ENCODE data around the gene TFAP2A.

TFAP2A gene

DNA sequence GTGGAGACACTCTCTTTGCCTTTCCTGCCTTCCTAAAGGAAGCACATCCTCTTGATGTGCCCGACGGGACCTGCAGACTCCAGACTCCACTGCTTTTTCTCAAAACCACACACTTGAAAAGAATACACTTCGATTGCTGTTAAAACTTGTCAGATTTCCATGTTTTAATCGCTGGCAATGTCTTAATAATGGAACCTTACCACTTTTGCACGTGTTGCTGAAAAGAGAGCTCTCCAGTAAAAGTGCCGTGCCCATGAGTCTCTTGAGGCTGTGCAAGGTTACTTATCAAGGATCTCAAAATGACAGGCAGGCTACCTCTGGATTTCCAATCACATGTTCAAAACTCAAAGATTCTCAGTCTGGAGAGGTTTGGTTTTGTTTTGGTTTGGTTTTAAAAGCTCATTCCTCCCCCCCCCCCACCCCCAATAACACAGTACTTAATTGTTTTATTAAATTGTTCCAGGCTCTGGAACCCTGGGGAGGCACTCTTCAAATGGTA, 12.0 kb upstream of the TFAP2A start:
- Histone ChIP-seq H3K4me2 (ENCODE audit: low read depth, low read length, poor library complexity, severe bottlenecking) (peak overlapping the region; percentile 43), H3K4me3 (ENCODE audit: insufficient read depth, low read length, poor library complexity, severe bottlenecking) (no peak overlapping the region), H3K36me3 (ENCODE audit: low read length) (no peaks in the 10 kb centered on the region), H3K9me2 (replicated peaks; ENCODE audit: insufficient read depth, low read length) (no peaks in the 10 kb centered on the region), H3K9me3 (ENCODE audit: insufficient read depth, low read length) (no peaks in the 10 kb centered on the region), H2AFZ (ENCODE audit: low read depth, low read length, severe bottlenecking) (peak overlapping the region; percentile 61), H3F3A (ENCODE audit: insufficient read depth) (no peaks in the 10 kb centered on the region), H3K27ac (ENCODE audit: low read depth, low read length) (no peak overlapping the region), H3K27me3 (ENCODE audit: low read length) (no peaks in the 10 kb centered on the region), H4K20me1 (ENCODE audit: low read depth, low read length) (no peaks in the 10 kb centered on the region), H3K79me2 (ENCODE audit: insufficient read depth, low read length) (no peaks in the 10 kb centered on the region), H3K9ac (ENCODE audit: low read length) (peak overlapping the region; percentile 29; the same call in 1 of the 2 replicates)
- TF ChIP-seq CTCF (IDR thresholded peaks at IDR 0.05; ENCODE audit: insufficient read depth, low read length, poor library complexity, severe bottlenecking) (no peak), EZH2phosphoT487 (conservative IDR thresholded peaks at IDR 0.05; ENCODE audit: low read length) (no peak)

DNA sequence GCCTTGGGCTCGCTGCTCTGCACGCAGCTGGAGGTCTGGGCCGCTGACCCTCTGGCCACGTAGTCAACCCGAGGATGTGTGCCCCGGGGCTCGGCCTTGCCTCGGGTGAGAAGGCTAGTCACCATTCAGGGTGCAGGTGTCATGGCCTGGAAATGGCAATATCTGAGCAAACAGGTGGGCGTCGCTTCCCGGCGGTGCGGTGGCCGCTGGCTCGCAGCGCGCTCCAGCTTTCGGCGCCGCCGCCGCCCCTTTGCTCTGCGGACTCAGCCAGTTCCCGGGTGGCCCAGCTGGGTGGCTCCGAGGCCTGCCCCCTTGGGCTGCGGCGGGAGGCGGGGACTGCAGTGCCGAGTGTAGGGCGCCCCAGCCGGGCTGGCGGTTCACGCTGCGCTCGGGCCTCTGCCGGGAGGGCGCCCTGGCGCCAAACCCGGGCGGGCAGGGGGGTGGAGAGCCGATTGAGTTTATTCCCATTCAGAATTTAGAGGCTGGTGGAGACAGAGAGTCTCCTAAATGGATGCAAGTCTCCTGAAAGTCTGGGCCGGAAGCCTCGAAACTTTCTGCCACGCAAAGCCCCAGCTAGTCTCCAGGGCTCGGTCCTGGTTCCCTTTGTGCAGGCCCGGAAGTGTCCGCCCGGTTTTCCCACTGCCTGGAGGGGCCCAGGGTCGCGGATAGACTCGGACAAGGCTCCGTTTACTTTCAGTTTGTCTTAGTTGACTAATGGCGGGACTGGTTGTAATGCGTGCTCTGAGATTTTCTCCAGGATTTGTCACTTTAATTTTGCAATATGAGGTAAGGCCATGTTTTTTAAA, 11.3 kb upstream of the TFAP2A start:
- TF ChIP-seq CTCF (IDR thresholded peaks at IDR 0.05; ENCODE audit: insufficient read depth, low read length, poor library complexity, severe bottlenecking) (no peak), EZH2phosphoT487 (conservative IDR thresholded peaks at IDR 0.05; ENCODE audit: low read length) (no peak)

DNA sequence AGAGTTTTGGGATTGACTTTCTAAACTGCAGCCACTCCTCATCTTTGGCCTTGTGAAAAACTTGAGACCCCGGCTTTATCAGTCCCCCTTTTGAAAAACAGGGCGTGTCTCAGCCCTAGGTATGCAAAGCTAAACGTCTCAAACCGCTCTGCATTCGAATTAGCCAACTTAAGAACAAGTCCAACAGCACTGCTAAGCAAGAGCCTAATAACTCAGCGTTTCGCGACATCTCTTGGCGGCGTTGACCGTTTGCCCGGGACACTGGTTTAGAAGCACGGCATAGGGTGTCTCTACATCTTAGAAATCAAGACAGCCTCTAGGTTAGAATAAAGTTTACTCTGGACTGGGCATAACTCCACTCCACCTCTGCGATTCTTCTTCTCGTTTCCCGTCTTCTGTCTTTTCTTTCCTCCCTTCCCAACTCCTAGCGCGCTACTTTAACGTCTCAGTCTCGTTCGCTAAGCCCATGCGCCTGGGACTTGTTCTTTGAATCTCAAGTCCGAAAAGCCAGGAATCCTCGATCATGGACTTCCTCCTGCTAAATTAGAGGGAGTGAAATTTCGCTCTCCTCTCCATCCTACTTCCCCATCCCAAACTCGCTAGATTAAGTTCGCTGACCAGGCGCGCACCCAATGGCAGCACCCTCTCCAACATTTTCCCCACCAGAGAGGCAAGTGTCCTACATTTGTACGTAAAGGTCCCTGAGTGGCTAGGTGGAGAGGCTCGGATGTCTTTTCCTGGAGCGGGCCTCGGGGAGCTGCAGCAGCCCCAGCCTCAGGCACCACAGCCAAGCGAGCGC, 10.5 kb upstream of the TFAP2A start:
- Histone ChIP-seq H3K4me3 (ENCODE audit: insufficient read depth, low read length, poor library complexity, severe bottlenecking) (no peak overlapping the region), H3K79me2 (ENCODE audit: insufficient read depth, low read length) (no peaks in the 10 kb centered on the region), H3K27me3 (ENCODE audit: low read length) (no peaks in the 10 kb centered on the region), H3K36me3 (ENCODE audit: low read length) (no peaks in the 10 kb centered on the region), H3K9me2 (replicated peaks; ENCODE audit: insufficient read depth, low read length) (no peaks in the 10 kb centered on the region), H3K4me2 (ENCODE audit: low read depth, low read length, poor library complexity, severe bottlenecking) (no peak overlapping the region), H3K9ac (ENCODE audit: low read length) (no peak overlapping the region), H3F3A (ENCODE audit: insufficient read depth) (no peaks in the 10 kb centered on the region), H4K20me1 (ENCODE audit: low read depth, low read length) (no peaks in the 10 kb centered on the region), H3K27ac (ENCODE audit: low read depth, low read length) (no peak overlapping the region), H2AFZ (ENCODE audit: low read depth, low read length, severe bottlenecking) (no peak overlapping the region), H3K9me3 (ENCODE audit: insufficient read depth, low read length) (no peaks in the 10 kb centered on the region)
- no peak for TF ChIP-seq EZH2phosphoT487 (conservative IDR thresholded peaks at IDR 0.05; ENCODE audit: low read length)
- no peak for TF ChIP-seq CTCF (IDR thresholded peaks at IDR 0.05; ENCODE audit: insufficient read depth, low read length, poor library complexity, severe bottlenecking)

More for the DNA sequence above, 11.3 kb upstream of the TFAP2A start:
- H3K9ac ChIP-seq (ENCODE audit: low read length): peak overlapping the region; percentile 29; the same call in 1 of the 2 replicates
- no peaks in the 10 kb centered on the region for H3F3A ChIP-seq (ENCODE audit: insufficient read depth)
- no peak overlapping the region for H3K4me3 ChIP-seq (ENCODE audit: insufficient read depth, low read length, poor library complexity, severe bottlenecking)
- no peaks in the 10 kb centered on the region for H3K9me3 ChIP-seq (ENCODE audit: insufficient read depth, low read length)
- no peaks in the 10 kb centered on the region for H3K9me2 ChIP-seq (replicated peaks; ENCODE audit: insufficient read depth, low read length)
- no peaks in the 10 kb centered on the region for H4K20me1 ChIP-seq (ENCODE audit: low read depth, low read length)
- H3K27ac ChIP-seq (ENCODE audit: low read depth, low read length): no peak overlapping the region
- H3K4me2 ChIP-seq (ENCODE audit: low read depth, low read length, poor library complexity, severe bottlenecking): peak overlapping the region; percentile 43
- H2AFZ ChIP-seq (ENCODE audit: low read depth, low read length, severe bottlenecking): peak overlapping the region; percentile 61
- no peaks in the 10 kb centered on the region for H3K79me2 ChIP-seq (ENCODE audit: insufficient read depth, low read length)
- no peaks in the 10 kb centered on the region for H3K27me3 ChIP-seq (ENCODE audit: low read length)
- no peaks in the 10 kb centered on the region for H3K36me3 ChIP-seq (ENCODE audit: low read length)

All from SU-DHL-6 (cell line).